HG03565 (cell line): ENCODE measurements around the gene NPNT.

Experiments used
- ATAC-seq: cut with Tn5 transposase; IDR thresholded peaks from one replicate; pipeline ENCODE4 v1.9.1; 2021; ENCODE audit warnings: mild to moderate bottlenecking, moderate library complexity; ENCODE audit not compliant: unreplicated experiment

The NPNT gene

GRCh38 chr4:105967058-105967658 lies 71.9 kb downstream of the NPNT start:
- no peak for ATAC-seq

- ATAC-seq = no peak
Observed at GRCh38 chr4:105969575-105969974, 74.3 kb downstream of the NPNT start.

- no peak for ATAC-seq
Observed at GRCh38 chr4:105970371-105970770, 75.1 kb downstream of the NPNT start.

- ATAC-seq = no peak
Observed at GRCh38 chr4:105971036-105971435, 75.8 kb downstream of the NPNT start.

GRCh38 chr4:105972946-105973621 lies 77.8 kb downstream of the NPNT start:
- ATAC-seq = no peak

- no peak for ATAC-seq
Observed at GRCh38 chr4:105976915-105977314, 81.6 kb downstream of the NPNT start.

GRCh38 chr4:105978684-105979296 lies 83.5 kb downstream of the NPNT start:
- no peak for ATAC-seq

- ATAC-seq = no peak
Observed at GRCh38 chr4:105979506-105979905, 84.2 kb downstream of the NPNT start.

GRCh38 chr4:105988671-105989070 lies 93.4 kb downstream of the NPNT start:
- no peak for ATAC-seq

- no peak for ATAC-seq
Observed at GRCh38 chr4:105989485-105990242, 94.4 kb downstream of the NPNT start.

- ATAC-seq = no peak
Observed at GRCh38 chr4:105990933-105991332, 95.7 kb downstream of the NPNT start.

GRCh38 chr4:105991726-105992125 lies 96.5 kb downstream of the NPNT start:
- no peak for ATAC-seq

- no peak for ATAC-seq
Observed at GRCh38 chr4:105992641-105993305, 97.5 kb downstream of the NPNT start.

GRCh38 chr4:105994061-105994460 lies 98.8 kb downstream of the NPNT start:
- no peak for ATAC-seq

GRCh38 chr4:105994841-105995501 lies 99.7 kb downstream of the NPNT start:
- no peak for ATAC-seq

GRCh38 chr4:105996845-105997244 lies 101.6 kb downstream of the NPNT start:
- no peak for ATAC-seq

GRCh38 chr4:105998171-105999063 lies 103.1 kb downstream of the NPNT start:
- ATAC-seq = no peak

GRCh38 chr4:106002994-106003393 lies 107.7 kb downstream of the NPNT start:
- ATAC-seq = no peak

- no peak for ATAC-seq
Observed at GRCh38 chr4:106010761-106011160, 115.5 kb downstream of the NPNT start.

GRCh38 chr4:106011387-106011786 lies 116.1 kb downstream of the NPNT start:
- no peak for ATAC-seq
